Endothelial cell of umbilical vein (primary cell): ENCODE data around the gene ANAPC7. TPM values are rescaled to one million over a fixed set of nuclear protein-coding genes. Genes with fewer than 3 reads are reported as not detected.

ENCODE experiments used
- BruUV-seq: library from RNA; stranded (reverse); fragments of 400-500 nt; replicated peaks from 2 replicates; lab custom pipeline; 2021; lab: Mats Ljungman, UMichigan
- CTCF ChIA-PET: fragments of 300-600, 350-600 bp; sonication (Branson Sonifier 250); formaldehyde crosslinking; loops from one replicate; lab custom pipeline; 2021; ENCODE audit warnings: antibody characterized with exemption, inconsistent platforms; lab: Charles Lee
- POLR2A ChIA-PET: fragments of 300-600, 350-600 bp; sonication (Branson Sonifier 250); formaldehyde crosslinking; loops from one replicate; lab custom pipeline; 2021; ENCODE audit warnings: antibody characterized with exemption, inconsistent platforms; lab: Charles Lee
- DNase-seq: peaks from one replicate; pipeline ENCODE4 v3.0.0-alpha.2; 2011; ENCODE audit warnings: low read depth, low spot score
- FAIRE-seq: peaks from 2 replicates; lab custom pipeline; 2011; peaks lifted over from hg19 to GRCh38; lab: Jason Lieb, UNC
- H2AFZ ChIP-seq: 2 replicates; pipeline ENCODE4 v1.6.0; 2012; ENCODE audit warnings: low read depth, low read length, control low read depth, inconsistent platforms
- H3K27ac ChIP-seq: 2 replicates; pipeline ENCODE4 v1.5.1; 2011; ENCODE audit warnings: low read depth, mild to moderate bottlenecking, control low read depth, low read length, moderate library complexity; ENCODE audit not compliant: insufficient read depth
- H3K27me3 ChIP-seq, 2 experiments: 2 replicates each; pipeline versions ENCODE4 v1.6.0 to v1.6.1; 2011; ENCODE audit warnings: low read length in 2 of 2, mixed read lengths in 1 of 2; ENCODE audit not compliant: control insufficient read depth in 2 of 2, insufficient read depth in 2 of 2
- H3K36me3 ChIP-seq, 2 experiments: 2 replicates in 1 of 2; 3 replicates in 1 of 2; pipeline ENCODE4 v1.5.1; 2011; ENCODE audit warnings: low read length in 2 of 2, mild to moderate bottlenecking in 1 of 2, moderate library complexity in 1 of 2; ENCODE audit not compliant: control insufficient read depth in 2 of 2, insufficient read depth in 2 of 2; ENCODE audit errors: extremely low read depth in 1 of 2
- H3K4me1 ChIP-seq: 3 replicates; pipeline ENCODE4 v1.5.1; 2011; ENCODE audit warnings: mild to moderate bottlenecking, low read length; ENCODE audit not compliant: control insufficient read depth, insufficient read depth; ENCODE audit errors: extremely low read depth
- H3K4me2 ChIP-seq: 2 replicates; pipeline ENCODE4 v1.6.1; 2011; ENCODE audit warnings: low read length, control low read depth, mixed read lengths; ENCODE audit not compliant: insufficient read depth
- H3K4me3 ChIP-seq, 3 experiments: fragments of 200-600 bp in 1 of 3; sonication (generic), shearing (Covaris generic) in 1 of 3; replicated peaks in 1 of 3; 2 replicates each; pipeline ENCODE4 v1.5.1; 2011 to 2016; ENCODE audit warnings: control low read depth in 3 of 3, low read length in 3 of 3, mild to moderate bottlenecking in 2 of 3, inconsistent platforms in 1 of 3, low read depth in 1 of 3, moderate library complexity in 1 of 3; ENCODE audit not compliant: insufficient read depth in 1 of 3
- H3K79me2 ChIP-seq: 2 replicates; pipeline ENCODE4 v1.6.0; 2012; ENCODE audit warnings: low read length, inconsistent platforms; ENCODE audit not compliant: control insufficient read depth, insufficient read depth
- H3K9ac ChIP-seq: replicated peaks from 2 replicates; pipeline ENCODE3; 2011; ENCODE audit warnings: low read length, control low read depth; ENCODE audit not compliant: insufficient read depth; ENCODE audit errors: extremely low read depth
- H3K9me1 ChIP-seq: replicated peaks from 3 replicates; pipeline ENCODE4 v1.6.0; 2011; ENCODE audit warnings: mild to moderate bottlenecking, low read length; ENCODE audit not compliant: control insufficient read depth, insufficient read depth; ENCODE audit errors: extremely low read depth
- H3K9me3 ChIP-seq: replicated peaks from 2 replicates; pipeline ENCODE4 v1.5.1; 2012; ENCODE audit warnings: low read length, inconsistent platforms; ENCODE audit not compliant: control insufficient read depth, insufficient read depth
- H4K20me1 ChIP-seq: replicated peaks from 2 replicates; pipeline ENCODE3; 2011; ENCODE audit warnings: mild to moderate bottlenecking, low read length; ENCODE audit not compliant: control insufficient read depth, insufficient read depth; ENCODE audit errors: extremely low read depth
- EZH2 ChIP-seq: IDR thresholded peaks from 2 replicates; pipeline ENCODE4 v1.6.1; 2012; ENCODE audit warnings: borderline replicate concordance, low read depth, mild to moderate bottlenecking, moderate library complexity, low read length, inconsistent platforms; ENCODE audit not compliant: severe bottlenecking
- FOS ChIP-seq: IDR thresholded peaks from 2 replicates; pipeline ENCODE4 v1.6.1; 2011; ENCODE audit warnings: mild to moderate bottlenecking, low read length, moderate library complexity, borderline replicate concordance; ENCODE audit not compliant: insufficient read depth
- GATA2 ChIP-seq: IDR thresholded peaks from 2 replicates; pipeline ENCODE4 v1.7.0; 2011; ENCODE audit warnings: low read depth, mild to moderate bottlenecking, moderate library complexity, mixed read lengths, low read length; ENCODE audit not compliant: insufficient read length, insufficient read depth
- JUN ChIP-seq: IDR thresholded peaks from 2 replicates; pipeline ENCODE4 v1.6.1; 2011; ENCODE audit warnings: borderline replicate concordance, low read depth; ENCODE audit not compliant: insufficient read length, insufficient read depth
- MAX ChIP-seq: IDR thresholded peaks from 2 replicates; pipeline ENCODE4 v1.6.1; 2011; ENCODE audit not compliant: insufficient read depth, insufficient read length
- MYC ChIP-seq: IDR thresholded peaks from one replicate; pipeline ENCODE4 v1.6.1; 2011; ENCODE audit warnings: mild to moderate bottlenecking, low read depth, low read length
- POLR2A ChIP-seq: IDR thresholded peaks from 2 replicates; pipeline ENCODE4 v1.6.1; 2012; ENCODE audit warnings: low read depth, mild to moderate bottlenecking, control low read depth, low read length
- POLR2AphosphoS5 ChIP-seq: IDR thresholded peaks from 2 replicates; pipeline ENCODE4 v1.6.1; 2012; ENCODE audit warnings: low read depth, mild to moderate bottlenecking, control low read depth, low read length, moderate library complexity; ENCODE audit not compliant: insufficient read depth
- dilution Hi-C: fragments of 300-500 bp; cut with MboI; formaldehyde crosslinking; loops from one replicate; pipeline ENCODE4 v1.15.0; 2019; ENCODE audit warnings: low sequenced_read_pairs; ENCODE audit not compliant: extremely low pct_ligation_motif_present
- intact Hi-C: fragments of 100-400 bp; cut with micrococcal nuclease; formaldehyde crosslinking; loops from one replicate; pipeline ENCODE4 v1.10.0; 2022
- polyA plus RNA-seq, 4 experiments: library from polyadenylated mRNA; depleted of rRNA in 3 of 4; stranded (reverse) in 3 of 4; unstranded in 1 of 4; fragments of >200 nt; gene quantifications; 2 replicates each; pipeline versions ENCODE4 v1.2.1 to v1.2.3, GENCODE V29; 2011 to 2012; ENCODE audit warnings: missing spikeins in 1 of 4
- total RNA-seq: library from RNA; stranded (reverse); gene quantifications from 2 replicates; pipeline ENCODE4 v1.2.3, GENCODE V29; 2021
- TF ChIP-seq, protein P1 (sequence below), 2 donors: IDR thresholded peaks; 1 replicate in 1 of 2; 2 replicates in 1 of 2; pipeline ENCODE4 v1.5.1; 2011; ENCODE audit warnings: low read length in 2 of 2, mild to moderate bottlenecking in 2 of 2, moderate library complexity in 2 of 2, control low read depth in 1 of 2, inconsistent platforms in 1 of 2, low read depth in 1 of 2; ENCODE audit not compliant: insufficient read depth in 1 of 2; ENCODE audit errors: extremely low read depth in 1 of 2

ANAPC7 gene
- total and polyA plus RNA-seq, 2 donors (not counting 3 experiments of a cell fraction or from before 2014, with no cell fraction given): 54.2 to 89.0 TPM

GRCh38 chr12:110370732-110371231, 32.7 kb downstream of the ANAPC7 start:
- BruUV-seq: no TSS peak
- Histone ChIP-seq H3K4me2 (no peak overlapping the region), H2AFZ (no peak overlapping the region), H3K79me2 (no peaks in the 10 kb centered on the region), H4K20me1 (no peaks in the 10 kb centered on the region), H3K36me3 (peaks cover 29 to 30% of the 10 kb centered on the region in 2 experiments), H3K4me3 (no peak overlapping the region), H3K27me3 (no peaks in the 10 kb centered on the region), H3K9ac (no peak overlapping the region), H3K4me1 (no peaks in the 10 kb centered on the region), H3K27ac (no peak overlapping the region), H3K9me1 (no peaks in the 10 kb centered on the region), H3K9me3 (no peaks in the 10 kb centered on the region)
- DNase-seq: no peak
- POLR2A ChIA-PET: interaction anchor here (0.6 kb wide), 1 partner anchor 60 kb away, joined by 8 read pairs; no protein-coding TSS in a partner anchor
- intact Hi-C loops: no loop called here
- dilution Hi-C loops: no loop called here
- TF ChIP-seq MAX: no peak
- TF ChIP-seq POLR2AphosphoS5: no peak
- no peak for TF ChIP-seq EZH2
- no peak for TF ChIP-seq FOS
- TF ChIP-seq, protein P1, sequence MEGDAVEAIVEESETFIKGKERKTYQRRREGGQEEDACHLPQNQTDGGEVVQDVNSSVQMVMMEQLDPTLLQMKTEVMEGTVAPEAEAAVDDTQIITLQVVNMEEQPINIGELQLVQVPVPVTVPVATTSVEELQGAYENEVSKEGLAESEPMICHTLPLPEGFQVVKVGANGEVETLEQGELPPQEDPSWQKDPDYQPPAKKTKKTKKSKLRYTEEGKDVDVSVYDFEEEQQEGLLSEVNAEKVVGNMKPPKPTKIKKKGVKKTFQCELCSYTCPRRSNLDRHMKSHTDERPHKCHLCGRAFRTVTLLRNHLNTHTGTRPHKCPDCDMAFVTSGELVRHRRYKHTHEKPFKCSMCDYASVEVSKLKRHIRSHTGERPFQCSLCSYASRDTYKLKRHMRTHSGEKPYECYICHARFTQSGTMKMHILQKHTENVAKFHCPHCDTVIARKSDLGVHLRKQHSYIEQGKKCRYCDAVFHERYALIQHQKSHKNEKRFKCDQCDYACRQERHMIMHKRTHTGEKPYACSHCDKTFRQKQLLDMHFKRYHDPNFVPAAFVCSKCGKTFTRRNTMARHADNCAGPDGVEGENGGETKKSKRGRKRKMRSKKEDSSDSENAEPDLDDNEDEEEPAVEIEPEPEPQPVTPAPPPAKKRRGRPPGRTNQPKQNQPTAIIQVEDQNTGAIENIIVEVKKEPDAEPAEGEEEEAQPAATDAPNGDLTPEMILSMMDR (IDR thresholded peaks at IDR 0.05; ENCODE audit: extremely low read depth in 1 of 2, insufficient read depth in 1 of 2, low read depth in 1 of 2, low read length in 2 of 2): no peak
- no peak for TF ChIP-seq POLR2A
- no peak for TF ChIP-seq JUN
- TF ChIP-seq GATA2: no peak
- TF ChIP-seq MYC: no peak
- CTCF ChIA-PET: interaction anchor here (0.5 to 1.7 kb wide), 2 partner anchors 60 to 203 kb away, joined by 3 to 7 read pairs; no protein-coding TSS in a partner anchor
- no peak for FAIRE-seq
